ENCODE results near the gene CCDC7.

- TF ChIP-seq CTCF (conservative IDR thresholded peaks at IDR 0.05; ENCODE audit: low read length) (no peak), EZH2phosphoT487 (IDR thresholded peaks at IDR 0.05; ENCODE audit: borderline replicate concordance) (no peak)
These were observed 30.6 kb upstream of the CCDC7 start for GRCh38 chr10:32415361-32415760.
